ENCODE measurements around the gene DIP2B. TPM values are rescaled to one million over a fixed set of nuclear protein-coding genes. Genes with fewer than 3 reads are reported as not detected.

Gene DIP2B
- polyA plus RNA-seq, 1 of the 3 experiments (the other 2 are of a cell fraction): 6.6 TPM

DNA sequence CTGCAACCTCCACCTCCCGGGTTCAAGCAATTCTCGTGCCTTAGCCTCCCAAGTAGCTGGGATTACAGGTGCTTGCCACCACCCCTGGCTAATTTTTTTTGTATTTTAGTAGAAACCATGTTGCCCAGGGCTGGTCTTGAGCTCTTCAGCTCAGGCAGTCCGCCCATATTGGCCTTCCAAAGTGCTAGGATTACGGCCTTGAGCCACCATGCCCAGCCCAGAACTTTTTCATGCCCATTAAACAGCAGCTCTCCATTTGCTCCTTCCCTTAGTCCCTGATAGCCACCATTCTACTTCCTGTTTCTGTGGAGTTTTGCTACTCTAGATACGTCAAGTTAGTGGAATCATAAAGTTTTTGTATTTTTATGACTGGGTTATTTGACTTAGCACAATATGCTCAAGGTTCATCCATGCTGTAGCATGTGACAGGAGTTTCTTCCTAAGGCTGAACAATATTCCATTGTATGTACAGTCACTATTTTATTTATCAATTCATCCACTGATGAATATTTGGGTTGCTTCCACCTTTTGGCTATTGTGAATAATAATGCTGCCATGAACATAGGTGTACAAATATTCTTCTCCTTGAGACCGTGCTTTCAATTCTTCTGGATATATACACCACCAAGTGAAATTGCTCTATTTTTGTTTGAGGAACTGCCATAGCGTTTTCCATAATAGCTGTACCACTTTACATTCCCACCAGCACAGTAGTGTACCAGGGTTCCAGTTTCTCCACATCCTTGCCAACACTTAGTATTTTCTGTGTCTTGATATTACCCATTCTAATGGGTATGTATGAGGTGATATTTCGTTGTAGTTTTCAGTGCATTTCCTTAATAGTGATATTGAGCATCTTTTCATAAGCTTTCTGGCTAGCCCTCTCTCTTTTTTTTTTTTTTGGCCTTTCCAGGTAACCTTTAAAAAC is 274.1 kb downstream of the DIP2B start:
- Histone ChIP-seq H3K27me3 (ENCODE audit: insufficient read depth) (no peaks in the 10 kb centered on the region), H3K9me3 (no peaks in the 10 kb centered on the region), H2AFZ (ENCODE audit: low read depth) (no peak overlapping the region), H4K20me1 (ENCODE audit: insufficient read depth) (peaks cover 6% of the 10 kb centered on the region; the same call in 1 of the 2 replicates), H3K79me2 (ENCODE audit: insufficient read depth) (peaks cover 81% of the 10 kb centered on the region), H3K27ac (ENCODE audit: low read depth in 2 of 2, low read length in 1 of 2) (no peak overlapping the region), H3K9me2 (no peaks in the 10 kb centered on the region), H3F3A (replicated peaks; ENCODE audit: insufficient read depth) (no peaks in the 10 kb centered on the region), H3K9ac (no peak overlapping the region), H3K4me3 (ENCODE audit: low read depth in 2 of 2, low read length in 1 of 2) (no peak overlapping the region), H3K4me1 (ENCODE audit: control insufficient read depth in 1 of 2, insufficient read depth in 2 of 2, low read depth in 1 of 2, low read length in 1 of 2) (no peaks in the 10 kb centered on the region), H3K36me3 (replicated peaks in 1 of 2; ENCODE audit: control insufficient read depth in 1 of 2, insufficient read depth in 2 of 2, low read length in 1 of 2) (peaks cover 0 to 14% of the 10 kb centered on the region in 2 experiments), H3K4me2 (no peak overlapping the region)
- CTCF ChIA-PET: interaction anchor here (0.9 to 1.6 kb wide), 3 partner anchors 11 to 16 kb away, joined by 3 to 8 read pairs (median 4); no protein-coding TSS in a partner anchor
- POLR2A ChIA-PET: no interaction called here
- DNase-seq: no peak
- 95% methylated on average over 8 of the region's 8 CpGs for WGBS (ENCODE audit: low lambda C conversion rate)
- TF ChIP-seq MXI1 (IDR thresholded peaks at IDR 0.05; ENCODE audit: low read depth, low read length) (no peak), MEF2A (IDR thresholded peaks at IDR 0.05; ENCODE audit: borderline replicate concordance, low read depth) (no peak), CHD2 (IDR thresholded peaks at IDR 0.05; ENCODE audit: low read length, partially characterized antibody) (no peak), GATA2 (CRISPR knock-in tag; IDR thresholded peaks at IDR 0.05) (no peak), FOXM1 (IDR thresholded peaks at IDR 0.05; ENCODE audit: low read depth) (no peak), EP300 (IDR thresholded peaks at IDR 0.05; ENCODE audit: borderline replicate concordance in 1 of 2, low read depth in 1 of 2, low read length in 1 of 2) (no peak), TEAD4 (IDR thresholded peaks at IDR 0.05; ENCODE audit: borderline replicate concordance, insufficient read depth) (no peak), TAF1 (IDR thresholded peaks at IDR 0.05; ENCODE audit: borderline replicate concordance, low read depth, low read length) (no peak), RFX5 (IDR thresholded peaks at IDR 0.05; ENCODE audit: low read length) (no peak), YY1 (IDR thresholded peaks at IDR 0.05; ENCODE audit: low read depth) (no peak), GABPA (IDR thresholded peaks at IDR 0.05; ENCODE audit: low read depth) (no peak)
- TF ChIP-seq, protein P1, sequence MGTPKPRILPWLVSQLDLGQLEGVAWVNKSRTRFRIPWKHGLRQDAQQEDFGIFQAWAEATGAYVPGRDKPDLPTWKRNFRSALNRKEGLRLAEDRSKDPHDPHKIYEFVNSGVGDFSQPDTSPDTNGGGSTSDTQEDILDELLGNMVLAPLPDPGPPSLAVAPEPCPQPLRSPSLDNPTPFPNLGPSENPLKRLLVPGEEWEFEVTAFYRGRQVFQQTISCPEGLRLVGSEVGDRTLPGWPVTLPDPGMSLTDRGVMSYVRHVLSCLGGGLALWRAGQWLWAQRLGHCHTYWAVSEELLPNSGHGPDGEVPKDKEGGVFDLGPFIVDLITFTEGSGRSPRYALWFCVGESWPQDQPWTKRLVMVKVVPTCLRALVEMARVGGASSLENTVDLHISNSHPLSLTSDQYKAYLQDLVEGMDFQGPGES (IDR thresholded peaks at IDR 0.05; ENCODE audit: low read depth, low read length): no peak

DNA sequence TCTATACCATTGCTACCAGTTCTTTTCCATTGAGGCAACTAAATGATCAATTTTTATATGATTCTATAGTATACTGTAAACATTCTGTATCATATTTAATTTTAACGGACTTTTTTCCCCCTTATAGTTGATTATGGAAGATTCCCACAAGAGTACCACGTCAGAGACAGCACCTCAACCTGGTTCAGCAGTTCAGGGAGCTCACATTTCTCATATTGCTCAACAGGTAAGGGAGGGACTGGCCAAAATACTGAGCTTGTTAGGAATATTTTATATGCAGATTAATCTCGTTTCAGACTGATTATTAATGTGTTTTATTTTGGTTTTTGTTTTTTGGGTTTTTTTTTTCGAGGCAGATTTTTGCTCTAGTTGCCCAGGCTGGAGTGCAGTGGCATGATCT is 275.2 kb downstream of the DIP2B start:
- H3K79me2 ChIP-seq (ENCODE audit: insufficient read depth): peaks cover 71% of the 10 kb centered on the region
- no peaks in the 10 kb centered on the region for H3K27me3 ChIP-seq (ENCODE audit: insufficient read depth)
- no peak overlapping the region for H3K4me2 ChIP-seq
- H2AFZ ChIP-seq (ENCODE audit: low read depth): no peak overlapping the region
- 90% methylated on average over 4 of the region's 4 CpGs for WGBS (ENCODE audit: low lambda C conversion rate)
- no peaks in the 10 kb centered on the region for H3K9me2 ChIP-seq
- H3K4me1 ChIP-seq (ENCODE audit: control insufficient read depth in 1 of 2, insufficient read depth in 2 of 2, low read depth in 1 of 2, low read length in 1 of 2): no peaks in the 10 kb centered on the region
- ChIA-PET CTCF (interaction anchor here (0.9 to 1.6 kb wide), 3 partner anchors 12 to 15 kb away, joined by 3 to 8 read pairs (median 4); no protein-coding TSS in a partner anchor), POLR2A (no interaction called here)
- H3K9ac ChIP-seq: no peak overlapping the region
- H3K27ac ChIP-seq (ENCODE audit: low read depth in 2 of 2, low read length in 1 of 2): no peak overlapping the region
- peaks cover 0 to 14% of the 10 kb centered on the region in 2 experiments for H3K36me3 ChIP-seq (replicated peaks in 1 of 2; ENCODE audit: control insufficient read depth in 1 of 2, insufficient read depth in 2 of 2, low read length in 1 of 2)
- no peaks in the 10 kb centered on the region for H3F3A ChIP-seq (replicated peaks; ENCODE audit: insufficient read depth)
- H4K20me1 ChIP-seq (ENCODE audit: insufficient read depth): peaks cover 6% of the 10 kb centered on the region; the same call in 1 of the 2 replicates
- DNase-seq: no peak
- H3K4me3 ChIP-seq (ENCODE audit: low read depth in 2 of 2, low read length in 1 of 2): no peak overlapping the region
- no peaks in the 10 kb centered on the region for H3K9me3 ChIP-seq
- TF ChIP-seq ELF1 (IDR thresholded peaks at IDR 0.05) (no peak), FOXJ3 (CRISPR knock-in tag; IDR thresholded peaks at IDR 0.05) (no peak), TAF1 (IDR thresholded peaks at IDR 0.05; ENCODE audit: borderline replicate concordance, low read depth, low read length) (no peak), RFX5 (IDR thresholded peaks at IDR 0.05; ENCODE audit: low read length) (no peak), NRF1 (IDR thresholded peaks at IDR 0.05; ENCODE audit: low read depth, low read length) (no peak)
- TF ChIP-seq, protein P2, sequence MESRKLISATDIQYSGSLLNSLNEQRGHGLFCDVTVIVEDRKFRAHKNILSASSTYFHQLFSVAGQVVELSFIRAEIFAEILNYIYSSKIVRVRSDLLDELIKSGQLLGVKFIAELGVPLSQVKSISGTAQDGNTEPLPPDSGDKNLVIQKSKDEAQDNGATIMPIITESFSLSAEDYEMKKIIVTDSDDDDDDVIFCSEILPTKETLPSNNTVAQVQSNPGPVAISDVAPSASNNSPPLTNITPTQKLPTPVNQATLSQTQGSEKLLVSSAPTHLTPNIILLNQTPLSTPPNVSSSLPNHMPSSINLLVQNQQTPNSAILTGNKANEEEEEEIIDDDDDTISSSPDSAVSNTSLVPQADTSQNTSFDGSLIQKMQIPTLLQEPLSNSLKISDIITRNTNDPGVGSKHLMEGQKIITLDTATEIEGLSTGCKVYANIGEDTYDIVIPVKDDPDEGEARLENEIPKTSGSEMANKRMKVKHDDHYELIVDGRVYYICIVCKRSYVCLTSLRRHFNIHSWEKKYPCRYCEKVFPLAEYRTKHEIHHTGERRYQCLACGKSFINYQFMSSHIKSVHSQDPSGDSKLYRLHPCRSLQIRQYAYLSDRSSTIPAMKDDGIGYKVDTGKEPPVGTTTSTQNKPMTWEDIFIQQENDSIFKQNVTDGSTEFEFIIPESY (IDR thresholded peaks at IDR 0.05; ENCODE audit: borderline replicate concordance, low read depth): no peak
- TF ChIP-seq, protein P3, sequence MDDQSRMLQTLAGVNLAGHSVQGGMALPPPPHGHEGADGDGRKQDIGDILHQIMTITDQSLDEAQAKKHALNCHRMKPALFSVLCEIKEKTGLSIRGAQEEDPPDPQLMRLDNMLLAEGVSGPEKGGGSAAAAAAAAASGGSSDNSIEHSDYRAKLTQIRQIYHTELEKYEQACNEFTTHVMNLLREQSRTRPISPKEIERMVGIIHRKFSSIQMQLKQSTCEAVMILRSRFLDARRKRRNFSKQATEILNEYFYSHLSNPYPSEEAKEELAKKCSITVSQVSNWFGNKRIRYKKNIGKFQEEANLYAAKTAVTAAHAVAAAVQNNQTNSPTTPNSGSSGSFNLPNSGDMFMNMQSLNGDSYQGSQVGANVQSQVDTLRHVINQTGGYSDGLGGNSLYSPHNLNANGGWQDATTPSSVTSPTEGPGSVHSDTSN (IDR thresholded peaks at IDR 0.05): no peak
- TF ChIP-seq, protein P4, sequence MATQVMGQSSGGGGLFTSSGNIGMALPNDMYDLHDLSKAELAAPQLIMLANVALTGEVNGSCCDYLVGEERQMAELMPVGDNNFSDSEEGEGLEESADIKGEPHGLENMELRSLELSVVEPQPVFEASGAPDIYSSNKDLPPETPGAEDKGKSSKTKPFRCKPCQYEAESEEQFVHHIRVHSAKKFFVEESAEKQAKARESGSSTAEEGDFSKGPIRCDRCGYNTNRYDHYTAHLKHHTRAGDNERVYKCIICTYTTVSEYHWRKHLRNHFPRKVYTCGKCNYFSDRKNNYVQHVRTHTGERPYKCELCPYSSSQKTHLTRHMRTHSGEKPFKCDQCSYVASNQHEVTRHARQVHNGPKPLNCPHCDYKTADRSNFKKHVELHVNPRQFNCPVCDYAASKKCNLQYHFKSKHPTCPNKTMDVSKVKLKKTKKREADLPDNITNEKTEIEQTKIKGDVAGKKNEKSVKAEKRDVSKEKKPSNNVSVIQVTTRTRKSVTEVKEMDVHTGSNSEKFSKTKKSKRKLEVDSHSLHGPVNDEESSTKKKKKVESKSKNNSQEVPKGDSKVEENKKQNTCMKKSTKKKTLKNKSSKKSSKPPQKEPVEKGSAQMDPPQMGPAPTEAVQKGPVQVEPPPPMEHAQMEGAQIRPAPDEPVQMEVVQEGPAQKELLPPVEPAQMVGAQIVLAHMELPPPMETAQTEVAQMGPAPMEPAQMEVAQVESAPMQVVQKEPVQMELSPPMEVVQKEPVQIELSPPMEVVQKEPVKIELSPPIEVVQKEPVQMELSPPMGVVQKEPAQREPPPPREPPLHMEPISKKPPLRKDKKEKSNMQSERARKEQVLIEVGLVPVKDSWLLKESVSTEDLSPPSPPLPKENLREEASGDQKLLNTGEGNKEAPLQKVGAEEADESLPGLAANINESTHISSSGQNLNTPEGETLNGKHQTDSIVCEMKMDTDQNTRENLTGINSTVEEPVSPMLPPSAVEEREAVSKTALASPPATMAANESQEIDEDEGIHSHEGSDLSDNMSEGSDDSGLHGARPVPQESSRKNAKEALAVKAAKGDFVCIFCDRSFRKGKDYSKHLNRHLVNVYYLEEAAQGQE (IDR thresholded peaks at IDR 0.05; ENCODE audit: low read depth, low read length): no peak
